ENCODE measurements around the gene CCL21.

GRCh38 chr9:34715639-34716215, 5.8 kb upstream of the CCL21 start:
- TF ChIP-seq CTCF (conservative IDR thresholded peaks at IDR 0.05) (no peak), ZFX (IDR thresholded peaks at IDR 0.05) (no peak)
